NCI-H146 (cell line): ENCODE data around the gene SEC24B.
A peak's percentile ranks its signal among the peaks of the same experiment; 100 is the strongest.
"Not testable (repeated sequence)": the region's sequence is repeated elsewhere in the genome, so short reads cannot be mapped to it uniquely, and the experiment has no call there.

Experiments used
- DNase-seq: peaks from one replicate; lab custom pipeline; 2025; lab: John Stamatoyannopoulos, UW

SEC24B gene

GRCh38 chr4:109506890-109507289, 73.3 kb downstream of the SEC24B start:
- DNase-seq: no peak

GRCh38 chr4:109510687-109511086, 77.1 kb downstream of the SEC24B start:
- DNase-seq: no peak

- no peak for DNase-seq
These were observed 77.8 kb downstream of the SEC24B start for GRCh38 chr4:109511414-109511813.

GRCh38 chr4:109513368-109513767, 79.8 kb downstream of the SEC24B start:
- DNase-seq: not testable (repeated sequence)

GRCh38 chr4:109532182-109532581, 98.6 kb downstream of the SEC24B start:
- DNase-seq: no peak

- DNase-seq: no peak
These were observed 111.8 kb downstream of the SEC24B start for GRCh38 chr4:109545401-109545800.

GRCh38 chr4:109547394-109547793, 113.8 kb downstream of the SEC24B start:
- DNase-seq: no peak

- no peak for DNase-seq
These were observed 115.0 kb downstream of the SEC24B start for GRCh38 chr4:109548655-109549054.

- DNase-seq: no peak
These were observed 118.6 kb downstream of the SEC24B start for GRCh38 chr4:109552237-109552636.

- no peak for DNase-seq
These were observed 119.5 kb downstream of the SEC24B start for GRCh38 chr4:109553130-109553529.

GRCh38 chr4:109554971-109555370, 121.4 kb downstream of the SEC24B start:
- DNase-seq: no peak

- DNase-seq: no peak
These were observed 123.8 kb downstream of the SEC24B start for GRCh38 chr4:109557433-109557832.

- not testable (repeated sequence) for DNase-seq
These were observed 124.5 kb downstream of the SEC24B start for GRCh38 chr4:109558095-109558494.

- peak; percentile 43 for DNase-seq
These were observed 126.0 kb downstream of the SEC24B start for GRCh38 chr4:109559625-109559982.

- peak; percentile 91 for DNase-seq
These were observed 126.5 kb downstream of the SEC24B start, which contains the start of gene MCUB for GRCh38 chr4:109559983-109560686. Gene MCUB, plus strand, starts transcription at chr4:109560246. Its CDS starts 92 bp downstream, at chr4:109560338.

- peak; percentile 4 for DNase-seq
These were observed 127.3 kb downstream of the SEC24B start for GRCh38 chr4:109560687-109561461.

GRCh38 chr4:109562457-109563239, 129.0 kb downstream of the SEC24B start:
- peak; percentile 11 for DNase-seq

- no peak for DNase-seq
These were observed 137.9 kb downstream of the SEC24B start for GRCh38 chr4:109571494-109571893.

- DNase-seq: no peak
These were observed 138.5 kb downstream of the SEC24B start for GRCh38 chr4:109572154-109572553.

GRCh38 chr4:109574443-109574850, 140.8 kb downstream of the SEC24B start:
- peak; percentile 25 for DNase-seq

GRCh38 chr4:109574931-109575804, 141.6 kb downstream of the SEC24B start:
- DNase-seq: peak; percentile 24

GRCh38 chr4:109576462-109576861, 142.8 kb downstream of the SEC24B start:
- DNase-seq: peak; percentile 76
